Activated T-helper 17 cell treated with anti-CD3 and anti-CD28 coated beads, Interleukin-2, amount 50 U/mL, for 72 hours (primary cell): ENCODE data around the gene CMTM4. TPM values are rescaled to one million over a fixed set of nuclear protein-coding genes. Genes with fewer than 3 reads are reported as not detected.
"Not testable (repeated sequence)": the region's sequence is repeated elsewhere in the genome, so short reads cannot be mapped to it uniquely, and the experiment has no call there.

Experiments
- ATAC-seq: fragments of 150-1000 bp; cut with Tn5 transposase; replicated peaks from 2 replicates; pipeline ENCODE4 v1.10.0; 2021; ENCODE audit warnings: mild to moderate bottlenecking, moderate library complexity
- H3K27ac Mint-ChIP-seq: one replicate; pipeline ENCODE4 v1.8.0; 2022; ENCODE audit warnings: mixed read lengths
- H3K27me3 Mint-ChIP-seq: one replicate; pipeline ENCODE4 v1.8.0; 2022; ENCODE audit warnings: mixed read lengths
- H3K36me3 Mint-ChIP-seq: one replicate; pipeline ENCODE4 v1.8.0; 2022; ENCODE audit warnings: low read depth, mild to moderate bottlenecking, mixed read lengths
- H3K4me1 Mint-ChIP-seq: one replicate; pipeline ENCODE4 v1.8.0; 2022; ENCODE audit warnings: mixed read lengths
- H3K4me3 Mint-ChIP-seq: one replicate; pipeline ENCODE4 v1.8.0; 2022; ENCODE audit warnings: mild to moderate bottlenecking, mixed read lengths
- H3K9me3 Mint-ChIP-seq: one replicate; pipeline ENCODE4 v1.8.0; 2022; ENCODE audit warnings: mixed read lengths
- total RNA-seq, 2 donors: library from RNA; stranded (reverse); gene quantifications; one replicate each; pipeline ENCODE4 v1.2.3, GENCODE V29; 2022

CMTM4 gene
- total RNA-seq, 2 donors from 2014 or later = 2.0 to 3.2 TPM

GRCh38 chr16:66670691-66671388 is 25.7 kb downstream of the CMTM4 start:
- Mint-ChIP-seq H3K9me3 (no peaks in the 10 kb centered on the region), H3K4me1 (no peaks in the 10 kb centered on the region), H3K36me3 (no peaks in the 10 kb centered on the region), H3K4me3 (no peak overlapping the region), H3K27me3 (no peaks in the 10 kb centered on the region), H3K27ac (no peak overlapping the region)
- no peak for ATAC-seq

DNA sequence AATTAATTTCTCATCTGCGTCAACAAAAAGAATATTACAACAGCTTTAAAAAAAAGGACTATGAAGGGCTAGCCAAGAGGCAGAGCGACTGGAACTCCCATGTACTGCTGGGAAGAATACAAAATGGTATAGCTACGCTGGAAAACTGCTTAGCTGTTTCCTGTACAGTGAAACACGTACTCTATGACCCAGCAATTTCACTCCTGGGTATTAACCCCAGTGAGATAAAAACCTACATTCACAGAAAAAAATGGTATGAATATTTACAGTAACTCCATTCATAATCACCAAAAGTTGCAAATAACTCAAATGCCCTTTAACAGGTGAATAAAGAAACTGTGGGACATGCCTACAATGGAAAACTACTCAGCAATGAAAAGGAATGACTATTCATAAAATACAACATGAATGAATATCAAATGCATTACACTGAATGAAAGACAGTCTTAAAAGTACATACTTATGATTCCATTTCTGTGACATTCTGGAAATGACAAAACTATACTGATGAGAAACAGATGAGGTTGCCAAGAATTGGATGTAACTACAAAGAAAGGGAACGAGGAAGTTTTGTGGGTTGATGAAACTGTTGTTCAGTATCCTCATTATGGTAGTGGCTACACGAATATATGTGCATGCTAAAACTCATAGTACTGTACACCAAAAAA is 27.6 kb downstream of the CMTM4 start:
- H3K4me3 Mint-ChIP-seq = no peak overlapping the region
- H3K4me1 Mint-ChIP-seq = no peaks in the 10 kb centered on the region
- ATAC-seq = peak; percentile 26
- H3K36me3 Mint-ChIP-seq = no peaks in the 10 kb centered on the region
- H3K27ac Mint-ChIP-seq = no peak overlapping the region
- H3K27me3 Mint-ChIP-seq = no peaks in the 10 kb centered on the region
- H3K9me3 Mint-ChIP-seq = no peaks in the 10 kb centered on the region

DNA sequence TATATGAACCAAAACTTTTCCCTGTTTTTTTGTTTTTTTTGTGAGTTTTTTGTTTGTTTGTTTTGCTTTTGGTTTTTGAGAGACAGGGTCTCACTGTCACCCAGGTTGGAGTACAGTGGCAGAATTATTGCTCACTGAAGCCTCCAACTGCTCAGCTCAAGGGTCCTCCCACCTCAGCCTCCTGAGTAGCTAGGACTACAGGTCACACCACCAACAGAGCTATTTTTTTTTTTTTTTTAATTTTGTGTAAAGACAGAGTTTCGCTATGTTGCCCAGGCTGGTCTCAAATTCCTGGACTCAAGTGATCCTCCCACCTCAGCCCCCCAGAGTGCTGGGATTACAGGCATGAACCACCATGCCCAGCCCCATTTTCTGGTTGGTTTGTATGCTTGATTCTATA is 28.6 kb downstream of the CMTM4 start:
- Mint-ChIP-seq H3K4me1 (no peaks in the 10 kb centered on the region), H3K27ac (no peak overlapping the region), H3K36me3 (no peaks in the 10 kb centered on the region), H3K9me3 (no peaks in the 10 kb centered on the region), H3K4me3 (no peak overlapping the region), H3K27me3 (no peaks in the 10 kb centered on the region)
- ATAC-seq = no peak

DNA sequence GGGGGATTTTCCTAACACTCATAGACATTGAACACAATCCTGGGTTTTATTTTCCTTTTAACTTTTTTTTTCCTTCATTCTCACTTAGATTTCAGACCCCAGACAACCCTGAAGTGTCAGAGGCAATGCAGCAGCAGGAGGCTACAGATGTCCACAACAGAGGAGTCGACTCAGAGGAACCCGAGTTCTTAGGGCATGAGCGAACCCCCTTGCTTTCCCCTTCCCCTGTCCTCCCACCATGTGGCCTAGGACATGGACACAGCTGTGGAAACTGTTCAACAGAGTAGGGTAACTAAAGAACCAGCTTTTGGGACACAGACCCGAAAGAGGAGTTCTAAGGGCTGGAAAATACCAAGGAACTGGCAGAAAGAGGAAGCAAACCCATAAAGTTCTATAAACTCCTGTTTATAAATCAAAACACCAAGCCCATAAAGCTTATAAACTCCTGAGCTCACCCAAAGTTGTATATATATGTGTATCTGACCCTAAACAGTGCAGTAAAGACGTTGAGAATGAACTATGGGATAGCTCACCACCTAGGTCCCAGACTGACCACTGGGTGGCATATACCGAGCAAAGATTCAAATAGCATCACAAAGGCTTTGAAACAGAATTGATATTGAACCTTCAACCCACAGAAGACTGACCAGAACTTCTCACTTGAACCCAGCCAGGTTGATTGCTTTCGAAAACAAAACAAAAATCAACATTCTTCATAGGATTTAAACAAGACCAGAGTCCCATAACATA is 33.9 kb downstream of the CMTM4 start:
- no peaks in the 10 kb centered on the region for H3K4me1 Mint-ChIP-seq
- H3K27me3 Mint-ChIP-seq = peaks cover 3% of the 10 kb centered on the region
- no peak for ATAC-seq
- H3K36me3 Mint-ChIP-seq = no peaks in the 10 kb centered on the region
- H3K9me3 Mint-ChIP-seq = no peaks in the 10 kb centered on the region
- no peak overlapping the region for H3K27ac Mint-ChIP-seq
- H3K4me3 Mint-ChIP-seq = no peak overlapping the region

DNA sequence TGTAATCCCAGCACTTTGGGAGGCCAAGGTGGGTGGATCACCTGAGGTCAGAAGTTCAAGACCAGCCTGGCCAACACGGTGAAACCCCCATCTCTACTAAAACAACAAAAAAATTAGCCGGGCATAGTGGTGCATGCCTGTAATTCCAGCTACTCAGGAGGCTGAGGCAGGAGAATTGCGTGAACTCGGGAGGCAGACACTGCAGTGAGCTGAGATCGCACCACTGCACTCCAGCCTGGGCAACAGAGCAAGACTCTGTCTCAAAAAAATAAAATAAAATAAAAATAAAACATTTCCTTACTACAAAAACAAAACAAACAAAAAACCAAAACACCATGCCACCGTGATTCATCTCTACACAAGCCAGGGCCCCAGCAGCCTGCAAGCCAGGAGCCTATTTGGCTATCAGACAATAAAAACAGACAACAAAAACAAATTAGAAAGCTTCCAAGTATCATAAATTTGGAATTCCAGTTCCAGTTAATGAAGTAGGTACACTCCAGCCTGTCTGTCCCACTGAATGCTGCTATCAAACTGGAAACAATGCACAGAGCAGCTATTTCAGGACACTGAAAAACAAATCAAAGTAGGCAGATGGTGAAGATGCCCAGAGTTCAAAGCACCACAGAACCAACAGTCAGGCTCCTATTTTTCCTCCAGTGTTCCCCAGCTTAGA is 34.7 kb downstream of the CMTM4 start:
- H3K27me3 Mint-ChIP-seq, ATAC-seq, H3K4me1 Mint-ChIP-seq, H3K27ac Mint-ChIP-seq, H3K36me3 Mint-ChIP-seq, H3K4me3 Mint-ChIP-seq, H3K9me3 Mint-ChIP-seq: not testable (repeated sequence)

DNA sequence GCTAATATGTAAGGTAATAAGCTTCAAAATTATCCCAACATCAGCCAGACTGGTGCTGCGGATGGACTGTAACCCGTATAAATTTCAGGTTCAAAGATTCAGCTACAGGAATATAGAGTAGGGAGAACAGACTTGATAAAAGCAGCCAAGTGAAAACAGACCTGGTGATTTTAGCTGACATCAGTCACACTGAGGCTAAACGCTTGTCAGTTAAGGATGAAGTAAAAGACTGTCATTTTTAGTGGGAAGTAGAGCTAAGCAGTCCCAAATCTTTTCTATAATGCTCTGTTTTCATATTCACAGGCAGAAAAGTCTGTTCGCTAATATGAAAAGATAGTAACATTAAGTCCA is 35.4 kb downstream of the CMTM4 start:
- no peaks in the 10 kb centered on the region for H3K36me3 Mint-ChIP-seq
- H3K4me3 Mint-ChIP-seq = no peak overlapping the region
- no peak overlapping the region for H3K27ac Mint-ChIP-seq
- no peaks in the 10 kb centered on the region for H3K4me1 Mint-ChIP-seq
- ATAC-seq = no peak
- H3K9me3 Mint-ChIP-seq = no peaks in the 10 kb centered on the region
- peaks cover 6% of the 10 kb centered on the region for H3K27me3 Mint-ChIP-seq

GRCh38 chr16:66660422-66661209 is 35.9 kb downstream of the CMTM4 start:
- no peaks in the 10 kb centered on the region for H3K4me1 Mint-ChIP-seq
- ATAC-seq = no peak
- no peaks in the 10 kb centered on the region for H3K9me3 Mint-ChIP-seq
- peaks cover 6% of the 10 kb centered on the region for H3K27me3 Mint-ChIP-seq
- no peak overlapping the region for H3K4me3 Mint-ChIP-seq
- no peaks in the 10 kb centered on the region for H3K36me3 Mint-ChIP-seq
- H3K27ac Mint-ChIP-seq = no peak overlapping the region

GRCh38 chr16:66658860-66659190 is 37.7 kb downstream of the CMTM4 start:
- no peaks in the 10 kb centered on the region for H3K4me1 Mint-ChIP-seq

DNA sequence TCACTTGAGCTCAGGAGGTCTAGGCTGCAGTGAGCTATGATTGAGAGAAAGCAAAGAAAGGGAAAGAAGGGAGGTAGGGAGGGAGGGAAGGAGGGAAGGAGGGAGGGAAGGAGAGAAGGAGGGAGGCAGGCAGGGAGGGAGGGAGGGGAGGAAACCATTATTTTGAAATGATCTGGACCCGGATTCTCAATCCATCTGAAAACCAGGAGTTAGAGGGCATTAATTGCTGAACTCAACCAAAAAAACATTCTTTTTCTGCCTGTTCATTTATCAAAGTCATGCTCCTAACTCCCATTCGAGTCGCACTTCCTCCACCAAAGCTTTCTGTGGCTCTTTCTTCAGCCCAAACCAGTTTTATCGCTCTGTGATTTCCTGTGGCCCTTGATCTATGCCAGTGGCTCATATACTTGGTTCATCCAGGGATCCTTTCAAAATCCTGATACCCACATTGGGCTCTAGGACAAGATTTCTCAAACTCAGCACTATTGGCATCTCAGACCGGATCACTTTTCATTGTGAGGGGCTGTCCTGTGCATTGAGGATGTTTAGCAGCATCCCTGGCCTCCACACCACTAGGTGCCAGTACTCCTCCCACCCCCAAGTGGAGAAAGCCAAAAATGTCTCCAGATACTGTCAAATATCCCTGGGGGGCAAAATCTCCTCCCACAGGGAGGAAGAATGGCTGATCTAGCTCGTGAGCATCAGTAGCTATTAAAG is 38.2 kb downstream of the CMTM4 start:
- H3K9me3 Mint-ChIP-seq = no peaks in the 10 kb centered on the region
- ATAC-seq = no peak
- H3K27ac Mint-ChIP-seq = no peak overlapping the region
- H3K27me3 Mint-ChIP-seq = peaks cover 10% of the 10 kb centered on the region
- H3K4me1 Mint-ChIP-seq = no peaks in the 10 kb centered on the region
- H3K36me3 Mint-ChIP-seq = no peaks in the 10 kb centered on the region
- H3K4me3 Mint-ChIP-seq = no peak overlapping the region

More at GRCh38 chr16:66658860-66659190, 37.7 kb downstream of the CMTM4 start:
- no peak overlapping the region for H3K27ac Mint-ChIP-seq
- no peak overlapping the region for H3K4me3 Mint-ChIP-seq
- ATAC-seq = no peak
- H3K36me3 Mint-ChIP-seq = no peaks in the 10 kb centered on the region
- H3K9me3 Mint-ChIP-seq = no peaks in the 10 kb centered on the region
- H3K27me3 Mint-ChIP-seq = peaks cover 10% of the 10 kb centered on the region

GRCh38 chr16:66656547-66656946 is 40.0 kb downstream of the CMTM4 start:
- ATAC-seq = no peak
- H3K9me3 Mint-ChIP-seq = no peaks in the 10 kb centered on the region
- H3K4me1 Mint-ChIP-seq = peaks cover 6% of the 10 kb centered on the region
- no peak overlapping the region for H3K4me3 Mint-ChIP-seq
- no peak overlapping the region for H3K27ac Mint-ChIP-seq
- peaks cover 7% of the 10 kb centered on the region for H3K27me3 Mint-ChIP-seq
- no peaks in the 10 kb centered on the region for H3K36me3 Mint-ChIP-seq

DNA sequence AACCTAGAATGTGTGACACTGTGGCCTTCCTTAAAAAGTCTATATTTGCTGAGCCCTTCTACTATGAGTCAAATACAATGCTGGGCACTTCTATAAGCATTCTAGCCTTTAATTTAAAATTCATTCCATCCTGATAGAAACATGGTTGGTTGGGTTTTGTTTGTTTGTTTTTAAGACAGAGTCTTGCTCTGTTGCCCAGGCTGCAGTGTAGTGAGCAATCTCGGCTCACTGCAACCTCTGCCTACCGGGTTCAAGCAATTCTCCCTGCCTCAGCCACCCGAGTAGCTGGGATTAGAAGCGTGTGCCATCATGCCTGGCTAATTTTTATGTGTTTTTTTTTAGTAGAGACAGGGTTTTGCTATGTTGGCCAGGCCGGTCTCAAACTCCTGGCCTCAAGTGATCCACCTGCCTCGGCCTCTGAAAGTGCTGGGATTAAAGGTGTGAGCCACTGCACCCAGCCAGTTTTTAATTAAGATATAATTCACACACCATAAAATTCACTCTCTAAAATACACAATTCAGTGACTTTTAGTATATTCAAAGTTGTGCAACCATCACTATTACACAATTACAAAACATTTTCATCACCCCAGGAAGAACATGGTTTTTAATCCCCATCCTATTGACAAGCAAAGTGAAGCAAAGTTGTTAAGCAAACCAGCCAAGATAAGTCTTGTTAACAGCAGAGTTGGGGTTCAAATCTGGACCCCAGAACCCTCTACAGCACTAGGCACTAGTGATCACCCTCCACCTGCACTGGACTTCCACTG is 42.8 kb downstream of the CMTM4 start:
- ATAC-seq = no peak
- H3K9me3 Mint-ChIP-seq = no peaks in the 10 kb centered on the region
- H3K4me1 Mint-ChIP-seq = peaks cover 13% of the 10 kb centered on the region
- no peak overlapping the region for H3K27ac Mint-ChIP-seq
- no peaks in the 10 kb centered on the region for H3K36me3 Mint-ChIP-seq
- no peak overlapping the region for H3K4me3 Mint-ChIP-seq
- peaks cover 7% of the 10 kb centered on the region for H3K27me3 Mint-ChIP-seq

DNA sequence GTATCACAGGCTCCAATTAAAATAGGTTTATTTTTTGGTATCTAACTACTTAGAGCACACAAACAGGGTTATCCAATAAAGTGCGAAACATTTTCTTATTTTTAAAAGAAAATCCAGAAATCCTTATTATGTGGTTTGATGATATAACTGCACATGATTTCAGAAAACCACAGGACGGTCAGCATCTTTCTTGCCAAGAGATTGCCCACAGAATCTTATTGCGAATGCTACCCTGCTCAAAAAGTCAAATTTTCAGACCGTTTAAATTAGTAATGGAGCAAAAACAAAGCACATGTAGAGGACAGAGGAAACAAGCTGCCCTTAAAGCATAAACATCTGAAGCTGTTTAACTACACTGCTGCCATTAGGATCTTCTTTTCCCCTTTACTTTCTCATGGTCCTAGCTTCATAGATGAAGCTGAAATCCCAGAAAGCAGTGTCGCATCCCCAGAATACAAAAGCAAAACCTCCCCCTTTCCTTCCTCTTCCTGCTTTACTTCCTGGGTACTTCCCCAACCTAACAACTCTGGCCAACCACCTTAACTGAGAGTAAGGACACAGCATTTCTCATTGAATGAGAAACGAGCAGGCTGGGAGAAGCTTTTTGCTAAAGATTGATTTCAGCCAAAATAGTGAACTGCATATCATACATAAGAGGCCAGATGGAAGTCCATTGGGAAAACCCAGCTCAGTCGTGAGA is 43.7 kb downstream of the CMTM4 start:
- ATAC-seq = no peak
- Mint-ChIP-seq H3K27ac (no peak overlapping the region), H3K36me3 (no peaks in the 10 kb centered on the region), H3K4me3 (no peak overlapping the region), H3K4me1 (peaks cover 13% of the 10 kb centered on the region), H3K27me3 (peaks cover 7% of the 10 kb centered on the region), H3K9me3 (no peaks in the 10 kb centered on the region)

- ATAC-seq = no peak
- H3K36me3 Mint-ChIP-seq = no peaks in the 10 kb centered on the region
- H3K4me3 Mint-ChIP-seq = no peak overlapping the region
- peaks cover 13% of the 10 kb centered on the region for H3K4me1 Mint-ChIP-seq
- H3K27me3 Mint-ChIP-seq = peaks cover 7% of the 10 kb centered on the region
- H3K27ac Mint-ChIP-seq = no peak overlapping the region
- no peaks in the 10 kb centered on the region for H3K9me3 Mint-ChIP-seq
These were observed 44.6 kb downstream of the CMTM4 start for GRCh38 chr16:66651965-66652364.
